Neuronal stem cell (in vitro differentiated cells): ENCODE measurements around the gene GALNT17.
A peak's percentile ranks its signal among the peaks of the same experiment; 100 is the strongest.

Experiments
- DNase-seq: peaks from one replicate; pipeline ENCODE4 v3.0.0-alpha.2; 2013; ENCODE audit warnings: low spot score
- H2AFZ ChIP-seq: one replicate; pipeline ENCODE4 v1.6.1; 2013; ENCODE audit warnings: mild to moderate bottlenecking, low read length, inconsistent platforms
- H2AK5ac ChIP-seq: 2 replicates; pipeline ENCODE4 v1.6.1; 2013; ENCODE audit warnings: low read depth, mild to moderate bottlenecking, inconsistent platforms, low read length, moderate library complexity, mixed read lengths
- H2BK120ac ChIP-seq: 2 replicates; pipeline ENCODE4 v1.6.1; 2013; ENCODE audit warnings: low read depth, mild to moderate bottlenecking, inconsistent platforms, low read length, moderate library complexity, mixed read lengths
- H2BK12ac ChIP-seq: one replicate; pipeline ENCODE4 v1.6.1; 2013; ENCODE audit warnings: low read length, inconsistent platforms
- H2BK15ac ChIP-seq: 2 replicates; pipeline ENCODE4 v1.6.1; 2013; ENCODE audit warnings: mild to moderate bottlenecking, low read length, inconsistent platforms, mixed read lengths
- H2BK5ac ChIP-seq: one replicate; pipeline ENCODE4 v1.6.1; 2013; ENCODE audit warnings: inconsistent platforms, mild to moderate bottlenecking, low read length, moderate library complexity
- H3K14ac ChIP-seq: one replicate; pipeline ENCODE4 v1.6.1; 2013; ENCODE audit warnings: low read length, inconsistent platforms
- H3K18ac ChIP-seq: 2 replicates; pipeline ENCODE4 v1.6.1; 2013; ENCODE audit warnings: low read length, inconsistent platforms
- H3K23ac ChIP-seq: 2 replicates; pipeline ENCODE4 v1.6.1; 2013; ENCODE audit warnings: low read depth, mild to moderate bottlenecking, mixed read lengths, low read length, inconsistent platforms; ENCODE audit not compliant: poor library complexity
- H3K27ac ChIP-seq: replicated peaks from 3 replicates; pipeline ENCODE4 v1.5.1; 2013; ENCODE audit warnings: low read length, inconsistent platforms
- H3K27me3 ChIP-seq, 3 experiments: 2 replicates each; pipeline ENCODE4 v1.6.1; 2013; ENCODE audit warnings: low read length in 3 of 3, mild to moderate bottlenecking in 2 of 3, inconsistent platforms in 1 of 3, low read depth in 1 of 3, mixed read lengths in 1 of 3, moderate library complexity in 1 of 3; ENCODE audit not compliant: control insufficient read depth in 3 of 3, insufficient read depth in 3 of 3
- H3K36me3 ChIP-seq, 2 donors: replicated peaks in 1 of 2; 2 replicates each; pipeline ENCODE4 v1.6.1; 2013; ENCODE audit warnings: low read length in 2 of 2; ENCODE audit not compliant: control insufficient read depth in 2 of 2, insufficient read depth in 2 of 2
- H3K4ac ChIP-seq: 2 replicates; pipeline ENCODE4 v1.6.1; 2013; ENCODE audit warnings: inconsistent platforms, mild to moderate bottlenecking, low read length, moderate library complexity
- H3K4me1 ChIP-seq, 2 donors: 1 replicate in 1 of 2; 2 replicates in 1 of 2; pipeline ENCODE4 v1.6.1; 2013; ENCODE audit warnings: low read length in 2 of 2, low read depth in 1 of 2; ENCODE audit not compliant: control insufficient read depth in 2 of 2, insufficient read depth in 1 of 2
- H3K4me2 ChIP-seq: one replicate; pipeline ENCODE4 v1.6.1; 2013; ENCODE audit warnings: mild to moderate bottlenecking, low read length, inconsistent platforms; ENCODE audit not compliant: insufficient read depth, poor library complexity, severe bottlenecking
- H3K4me3 ChIP-seq, 2 donors: 2 replicates each; pipeline ENCODE4 v1.5.1; 2013; ENCODE audit warnings: low read length in 2 of 2, mild to moderate bottlenecking in 2 of 2, inconsistent platforms in 1 of 2, moderate library complexity in 1 of 2
- H3K79me1 ChIP-seq: one replicate; pipeline ENCODE4 v1.6.1; 2013; ENCODE audit warnings: low read depth, mild to moderate bottlenecking, inconsistent platforms, low read length, moderate library complexity
- H3K9ac ChIP-seq: one replicate; pipeline ENCODE4 v1.6.1; 2013; ENCODE audit warnings: mild to moderate bottlenecking, low read depth, low read length, inconsistent platforms; ENCODE audit not compliant: poor library complexity
- H3K9me3 ChIP-seq, 2 donors: replicated peaks in 1 of 2; 2 replicates each; pipeline versions ENCODE3 to v1.6.1; 2013; ENCODE audit warnings: low read length in 2 of 2, mild to moderate bottlenecking in 2 of 2, inconsistent platforms in 1 of 2, low read depth in 1 of 2, mixed read lengths in 1 of 2, moderate library complexity in 1 of 2; ENCODE audit not compliant: control insufficient read depth in 2 of 2, insufficient read depth in 1 of 2
- H4K8ac ChIP-seq: one replicate; pipeline ENCODE4 v1.6.1; 2013; ENCODE audit warnings: low read depth, mild to moderate bottlenecking, inconsistent platforms, low read length, moderate library complexity
- H4K91ac ChIP-seq: one replicate; pipeline ENCODE4 v1.6.1; 2013; ENCODE audit warnings: low read length, low read depth, mild to moderate bottlenecking, inconsistent platforms; ENCODE audit not compliant: poor library complexity
- WGBS, 2 donors: extraction: QIAGEN DNeasy Blood & Tissue Kit; methylation state at CpG; one replicate each; pipeline ENCODE4 v1.1.7; 2013; ENCODE audit warnings: missing lambda C conversion rate in 2 of 2, mixed read lengths in 1 of 2; ENCODE audit not compliant: insufficient read length in 2 of 2, insufficient replicate concordance in 1 of 2; ENCODE audit errors: extremely low coverage in 2 of 2; 5-methylcytosine and 5-hydroxymethylcytosine counted together

The GALNT17 gene

DNA sequence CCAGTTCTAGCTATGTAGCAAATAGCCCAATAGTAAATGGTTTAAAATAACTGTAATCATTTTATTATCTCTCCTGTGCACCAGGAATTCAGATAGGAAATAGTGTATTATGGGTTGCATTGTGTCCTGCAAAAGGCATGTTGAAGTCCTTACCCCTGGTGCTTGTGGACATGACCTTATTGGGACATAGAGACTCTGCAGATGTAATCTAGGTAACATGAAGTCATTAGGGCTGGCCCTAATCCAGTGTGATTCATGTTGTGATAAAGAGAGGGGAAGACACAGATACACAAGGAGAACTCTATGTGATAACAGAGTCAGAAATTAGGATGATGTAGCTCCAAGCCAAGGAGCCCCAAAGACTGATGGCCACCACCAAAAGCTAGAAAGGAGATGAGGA, 462.8 kb downstream of the GALNT17 start:
- Histone ChIP-seq H3K4me3 (no peak overlapping the region), H2BK120ac (no peak overlapping the region), H2AFZ (no peak overlapping the region), H3K4ac (no peak overlapping the region), H3K27me3 (no peaks in the 10 kb centered on the region), H2BK15ac (no peak overlapping the region), H3K18ac (no peak overlapping the region), H3K27ac (no peak overlapping the region), H3K4me1 (no peaks in the 10 kb centered on the region), H4K8ac (no peak overlapping the region), H3K9me3 (peaks cover 0 to 2% of the 10 kb centered on the region in 2 donors), H4K91ac (no peak overlapping the region), H3K36me3 (no peaks in the 10 kb centered on the region), H3K9ac (no peak overlapping the region), H3K79me1 (no peaks in the 10 kb centered on the region), H3K4me2 (no peak overlapping the region), H2BK5ac (no peak overlapping the region), H3K23ac (no peak overlapping the region), H3K14ac (no peak overlapping the region), H2AK5ac (no peak overlapping the region), H2BK12ac (no peak overlapping the region)
- no peak for DNase-seq

GRCh38 chr7:71595176-71595575, 463.2 kb downstream of the GALNT17 start:
- Histone ChIP-seq H3K27ac (no peak overlapping the region), H4K8ac (no peak overlapping the region), H3K4me2 (no peak overlapping the region), H3K27me3 (no peaks in the 10 kb centered on the region), H3K79me1 (no peaks in the 10 kb centered on the region), H2BK120ac (no peak overlapping the region), H2BK15ac (no peak overlapping the region), H2AFZ (no peak overlapping the region), H3K9me3 (peaks cover 0 to 2% of the 10 kb centered on the region in 2 donors), H2BK5ac (no peak overlapping the region), H3K4me3 (no peak overlapping the region), H3K36me3 (no peaks in the 10 kb centered on the region), H3K4ac (no peak overlapping the region), H3K23ac (no peak overlapping the region), H3K9ac (no peak overlapping the region), H2AK5ac (no peak overlapping the region), H4K91ac (no peak overlapping the region), H3K4me1 (no peaks in the 10 kb centered on the region), H3K14ac (no peak overlapping the region), H3K18ac (no peak overlapping the region), H2BK12ac (no peak overlapping the region)
- WGBS, 2 donors = no CpG with 5 or more reads among the region's 3 CpGs
- no peak for DNase-seq

GRCh38 chr7:71598553-71598952, 466.6 kb downstream of the GALNT17 start:
- H3K27ac ChIP-seq = no peak overlapping the region
- no peak overlapping the region for H3K18ac ChIP-seq
- H3K36me3 ChIP-seq = no peaks in the 10 kb centered on the region
- no peak overlapping the region for H4K8ac ChIP-seq
- H3K4me2 ChIP-seq = no peak overlapping the region
- no peak for DNase-seq
- H3K4me3 ChIP-seq = no peak overlapping the region
- no peak overlapping the region for H3K14ac ChIP-seq
- H3K79me1 ChIP-seq = no peaks in the 10 kb centered on the region
- no peak overlapping the region for H2BK120ac ChIP-seq
- H3K27me3 ChIP-seq = no peaks in the 10 kb centered on the region
- H2BK12ac ChIP-seq = no peak overlapping the region
- peaks cover 0 to 12% of the 10 kb centered on the region in 2 donors for H3K4me1 ChIP-seq
- no peak overlapping the region for H2AFZ ChIP-seq
- H3K4ac ChIP-seq = no peak overlapping the region
- H2BK15ac ChIP-seq = no peak overlapping the region
- WGBS, 2 donors = 100% methylated on average over 2 of the region's 6 CpGs; no CpG with 5 or more reads in 1 of the 2 donors
- no peak overlapping the region for H2AK5ac ChIP-seq
- no peak overlapping the region for H3K9ac ChIP-seq
- peaks cover 2 to 3% of the 10 kb centered on the region in 2 donors for H3K9me3 ChIP-seq
- no peak overlapping the region for H2BK5ac ChIP-seq
- H3K23ac ChIP-seq = no peak overlapping the region
- H4K91ac ChIP-seq = no peak overlapping the region

DNA sequence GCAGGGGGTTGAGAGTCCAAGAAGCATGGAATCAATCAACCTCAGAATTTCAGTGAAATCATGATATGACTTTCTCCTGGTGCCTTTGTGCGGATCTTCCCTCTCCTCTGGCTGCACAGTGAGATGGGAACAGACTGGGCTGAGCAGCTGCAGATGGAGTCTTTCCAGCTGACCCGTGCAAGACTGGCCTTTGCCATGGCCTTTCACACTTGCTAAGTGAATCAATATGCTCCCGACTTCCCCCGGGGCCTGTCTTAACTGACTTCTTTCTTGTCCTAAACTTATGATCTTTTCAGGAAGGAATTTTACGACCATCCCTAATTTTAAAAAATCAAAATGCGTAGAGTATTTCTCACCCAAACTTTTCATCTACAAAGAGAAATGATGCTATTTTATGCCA, 469.9 kb downstream of the GALNT17 start:
- Histone ChIP-seq H3K4me1 (peaks cover 0 to 12% of the 10 kb centered on the region in 2 donors), H2BK15ac (no peak overlapping the region), H3K79me1 (no peaks in the 10 kb centered on the region), H3K23ac (no peak overlapping the region), H3K9me3 (peaks cover 0 to 5% of the 10 kb centered on the region in 2 donors), H3K18ac (peak overlapping the region; percentile 62), H2AFZ (no peak overlapping the region), H3K9ac (no peak overlapping the region), H3K4ac (no peak overlapping the region), H3K27me3 (no peaks in the 10 kb centered on the region), H3K4me2 (no peak overlapping the region), H3K36me3 (no peaks in the 10 kb centered on the region), H3K14ac (no peak overlapping the region), H2BK120ac (no peak overlapping the region), H2BK5ac (no peak overlapping the region), H4K91ac (no peak overlapping the region), H4K8ac (no peak overlapping the region), H2AK5ac (no peak overlapping the region), H3K4me3 (no peak overlapping the region), H3K27ac (no peak overlapping the region), H2BK12ac (no peak overlapping the region)
- no CpG with 5 or more reads among the region's 6 CpGs for WGBS, 2 donors
- no peak for DNase-seq
